ENCODE measurements around the gene ERC2.

The ERC2 gene

DNA sequence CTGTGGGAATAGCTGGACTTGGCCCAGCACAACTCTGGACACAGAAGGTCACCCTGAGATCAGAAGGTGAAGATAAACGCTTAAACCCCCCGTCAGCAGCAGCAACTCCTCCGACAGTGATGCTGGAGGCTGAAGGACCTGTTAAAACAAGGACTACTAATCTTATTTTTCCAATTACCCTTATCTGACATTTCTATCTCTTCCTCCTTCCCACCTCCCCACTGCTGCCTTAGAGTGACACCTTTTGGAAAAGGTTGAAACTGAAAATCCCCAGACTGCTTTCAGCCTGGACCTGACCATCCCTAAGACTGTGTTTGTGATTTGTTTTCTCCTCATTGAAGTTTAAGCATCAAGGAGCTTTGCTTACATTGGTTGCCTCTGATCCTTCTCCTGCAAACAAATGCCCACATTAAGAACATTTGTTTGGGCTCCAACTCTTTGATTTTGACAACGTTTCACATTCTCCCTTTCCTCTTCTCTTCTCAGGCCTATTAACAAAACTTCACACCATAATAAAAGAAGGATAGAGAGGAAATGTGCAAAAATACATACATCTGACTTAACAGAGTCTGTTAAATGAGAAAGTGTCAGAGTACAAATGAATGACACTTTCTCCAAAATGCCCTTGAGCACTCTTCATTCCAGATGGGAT lies 570.6 kb downstream of the ERC2 start:
- Histone ChIP-seq H3K27ac (ENCODE audit: low read depth in 2 of 2, low read length in 2 of 2) (no peak overlapping the region), H3K4me3 (ENCODE audit: low read length in 2 of 2) (no peak overlapping the region), H3K36me3 (ENCODE audit: control insufficient read depth in 2 of 2, insufficient read depth in 2 of 2, low read length in 2 of 2) (no peaks in the 10 kb centered on the region), H3K9me3 (ENCODE audit: control insufficient read depth in 2 of 2, low read length in 2 of 2) (no peaks in the 10 kb centered on the region), H3K9ac (ENCODE audit: low read depth in 1 of 2, low read length in 2 of 2) (no peak overlapping the region), H3K27me3 (ENCODE audit: control insufficient read depth in 2 of 2, insufficient read depth in 2 of 2, low read length in 2 of 2) (no peaks in the 10 kb centered on the region), H3K4me1 (ENCODE audit: control insufficient read depth in 2 of 2, insufficient read depth in 2 of 2, low read length in 2 of 2) (no peaks in the 10 kb centered on the region)

DNA sequence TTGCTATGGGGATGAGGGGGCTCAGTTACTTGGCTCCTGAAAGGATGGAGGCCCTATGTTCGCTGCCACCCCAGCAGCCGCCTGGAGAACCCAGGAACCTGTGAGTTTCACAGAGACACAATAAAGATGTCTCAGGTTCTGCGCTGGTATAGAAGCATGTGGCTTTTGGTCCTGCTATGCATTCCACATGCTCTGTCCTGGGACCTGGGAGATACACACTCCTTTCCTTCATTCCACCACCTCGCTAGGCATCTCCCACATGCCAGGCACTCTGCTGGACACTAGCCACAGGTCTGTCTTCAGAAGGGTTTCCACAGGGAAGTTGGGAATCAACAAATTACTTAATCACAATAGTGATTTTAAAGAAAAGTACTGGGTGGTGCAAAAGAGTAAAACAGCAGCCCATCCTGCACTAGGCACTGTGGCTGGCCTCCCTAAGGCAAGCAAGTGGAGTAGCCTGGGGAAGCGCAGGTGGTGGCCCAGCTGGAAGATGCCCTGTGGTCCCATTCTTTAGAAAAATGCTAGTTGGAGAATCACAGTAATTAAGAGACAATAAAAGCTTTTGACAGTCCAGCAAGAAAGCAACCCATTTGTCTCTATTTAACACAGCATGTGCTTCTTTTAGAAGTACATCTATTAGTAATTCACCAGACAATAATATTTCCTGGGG lies 572.2 kb downstream of the ERC2 start:
- Histone ChIP-seq H3K4me3 (ENCODE audit: low read length in 2 of 2) (no peak overlapping the region), H3K36me3 (ENCODE audit: control insufficient read depth in 2 of 2, insufficient read depth in 2 of 2, low read length in 2 of 2) (no peaks in the 10 kb centered on the region), H3K9ac (ENCODE audit: low read depth in 1 of 2, low read length in 2 of 2) (no peak overlapping the region), H3K27ac (ENCODE audit: low read depth in 2 of 2, low read length in 2 of 2) (no peak overlapping the region), H3K27me3 (ENCODE audit: control insufficient read depth in 2 of 2, insufficient read depth in 2 of 2, low read length in 2 of 2) (no peaks in the 10 kb centered on the region), H3K9me3 (ENCODE audit: control insufficient read depth in 2 of 2, low read length in 2 of 2) (no peaks in the 10 kb centered on the region), H3K4me1 (ENCODE audit: control insufficient read depth in 2 of 2, insufficient read depth in 2 of 2, low read length in 2 of 2) (no peaks in the 10 kb centered on the region)

DNA sequence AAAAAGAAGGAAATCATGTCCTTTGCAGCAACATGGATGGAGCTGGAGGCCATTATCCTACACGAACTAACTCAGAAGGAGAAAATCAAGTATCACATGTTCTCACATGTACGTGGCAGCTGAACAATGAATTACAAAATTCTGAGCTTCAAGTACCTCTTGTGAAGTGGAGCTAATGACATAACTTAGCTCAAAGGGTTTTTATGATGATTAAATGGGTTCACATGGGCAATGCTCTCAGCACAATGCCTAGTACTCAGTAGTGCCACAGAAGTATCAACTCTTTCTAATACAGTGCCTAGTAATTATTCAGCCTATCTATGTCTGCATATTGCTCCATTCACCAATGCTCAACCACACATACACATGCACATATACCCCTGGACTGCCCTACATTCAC lies 573.7 kb downstream of the ERC2 start:
- Histone ChIP-seq H3K27me3 (ENCODE audit: control insufficient read depth in 2 of 2, insufficient read depth in 2 of 2, low read length in 2 of 2) (no peaks in the 10 kb centered on the region), H3K4me3 (ENCODE audit: low read length in 2 of 2) (no peak overlapping the region), H3K4me1 (ENCODE audit: control insufficient read depth in 2 of 2, insufficient read depth in 2 of 2, low read length in 2 of 2) (no peaks in the 10 kb centered on the region), H3K27ac (ENCODE audit: low read depth in 2 of 2, low read length in 2 of 2) (no peak overlapping the region), H3K36me3 (ENCODE audit: control insufficient read depth in 2 of 2, insufficient read depth in 2 of 2, low read length in 2 of 2) (no peaks in the 10 kb centered on the region), H3K9ac (ENCODE audit: low read depth in 1 of 2, low read length in 2 of 2) (no peak overlapping the region), H3K9me3 (ENCODE audit: control insufficient read depth in 2 of 2, low read length in 2 of 2) (no peaks in the 10 kb centered on the region)

DNA sequence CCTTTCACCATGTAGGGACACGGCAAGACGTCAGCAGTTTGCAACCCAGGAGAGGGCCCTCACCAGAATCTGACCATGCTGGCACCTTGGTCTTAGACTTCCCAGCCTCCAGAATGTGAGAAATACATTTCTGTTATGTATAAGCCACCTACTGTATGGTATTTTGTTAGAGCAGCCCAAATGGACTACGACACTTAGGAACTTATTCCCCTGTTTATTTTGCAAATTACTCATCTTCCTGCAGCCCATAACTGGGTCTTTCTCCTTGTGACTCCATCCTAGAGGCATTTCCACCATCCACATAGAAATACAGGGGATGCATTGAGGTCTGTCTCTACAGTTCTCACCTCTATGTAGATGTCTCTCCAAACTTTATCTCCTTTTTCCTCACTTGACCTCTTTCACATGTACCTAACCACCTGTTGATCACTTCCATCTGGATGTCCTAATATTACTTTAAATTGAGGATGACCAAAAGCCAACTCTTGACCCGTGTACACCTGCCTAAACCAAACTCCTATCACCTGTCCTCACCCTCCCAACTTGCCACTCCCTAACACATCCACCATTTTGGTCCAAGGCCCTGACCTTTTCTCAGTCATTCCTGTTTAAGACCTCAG lies 575.1 kb downstream of the ERC2 start:
- Histone ChIP-seq H3K27ac (ENCODE audit: low read depth in 2 of 2, low read length in 2 of 2) (no peak overlapping the region), H3K4me3 (ENCODE audit: low read length in 2 of 2) (no peak overlapping the region), H3K9ac (ENCODE audit: low read depth in 1 of 2, low read length in 2 of 2) (no peak overlapping the region), H3K36me3 (ENCODE audit: control insufficient read depth in 2 of 2, insufficient read depth in 2 of 2, low read length in 2 of 2) (no peaks in the 10 kb centered on the region), H3K27me3 (ENCODE audit: control insufficient read depth in 2 of 2, insufficient read depth in 2 of 2, low read length in 2 of 2) (no peaks in the 10 kb centered on the region), H3K4me1 (ENCODE audit: control insufficient read depth in 2 of 2, insufficient read depth in 2 of 2, low read length in 2 of 2) (no peaks in the 10 kb centered on the region), H3K9me3 (ENCODE audit: control insufficient read depth in 2 of 2, low read length in 2 of 2) (no peaks in the 10 kb centered on the region)

DNA sequence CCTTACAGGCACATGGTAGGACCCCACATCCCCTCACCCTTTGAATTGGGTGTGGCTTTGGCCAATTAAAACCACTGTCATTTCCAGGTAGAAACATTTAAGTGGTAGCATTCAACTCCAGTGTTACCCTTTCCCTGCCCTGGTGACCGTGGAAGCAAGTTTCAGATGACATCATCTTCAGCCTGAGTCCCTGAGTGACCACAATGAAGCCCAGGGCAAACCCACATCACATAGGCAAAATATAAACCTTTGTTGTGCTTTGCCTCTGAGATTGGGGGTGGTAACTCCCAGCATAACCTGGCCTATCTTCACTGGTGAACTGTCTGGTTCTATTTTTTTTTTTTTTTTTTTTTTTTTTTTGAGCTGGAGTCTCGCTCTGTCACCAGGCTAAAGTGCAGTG lies 577.2 kb downstream of the ERC2 start:
- Histone ChIP-seq H3K27ac (ENCODE audit: low read depth in 2 of 2, low read length in 2 of 2) (no peak overlapping the region), H3K4me3 (ENCODE audit: low read length in 2 of 2) (no peak overlapping the region), H3K9ac (ENCODE audit: low read depth in 1 of 2, low read length in 2 of 2) (no peak overlapping the region), H3K4me1 (ENCODE audit: control insufficient read depth in 2 of 2, insufficient read depth in 2 of 2, low read length in 2 of 2) (no peaks in the 10 kb centered on the region), H3K27me3 (ENCODE audit: control insufficient read depth in 2 of 2, insufficient read depth in 2 of 2, low read length in 2 of 2) (no peaks in the 10 kb centered on the region), H3K36me3 (ENCODE audit: control insufficient read depth in 2 of 2, insufficient read depth in 2 of 2, low read length in 2 of 2) (no peaks in the 10 kb centered on the region), H3K9me3 (ENCODE audit: control insufficient read depth in 2 of 2, low read length in 2 of 2) (no peaks in the 10 kb centered on the region)

DNA sequence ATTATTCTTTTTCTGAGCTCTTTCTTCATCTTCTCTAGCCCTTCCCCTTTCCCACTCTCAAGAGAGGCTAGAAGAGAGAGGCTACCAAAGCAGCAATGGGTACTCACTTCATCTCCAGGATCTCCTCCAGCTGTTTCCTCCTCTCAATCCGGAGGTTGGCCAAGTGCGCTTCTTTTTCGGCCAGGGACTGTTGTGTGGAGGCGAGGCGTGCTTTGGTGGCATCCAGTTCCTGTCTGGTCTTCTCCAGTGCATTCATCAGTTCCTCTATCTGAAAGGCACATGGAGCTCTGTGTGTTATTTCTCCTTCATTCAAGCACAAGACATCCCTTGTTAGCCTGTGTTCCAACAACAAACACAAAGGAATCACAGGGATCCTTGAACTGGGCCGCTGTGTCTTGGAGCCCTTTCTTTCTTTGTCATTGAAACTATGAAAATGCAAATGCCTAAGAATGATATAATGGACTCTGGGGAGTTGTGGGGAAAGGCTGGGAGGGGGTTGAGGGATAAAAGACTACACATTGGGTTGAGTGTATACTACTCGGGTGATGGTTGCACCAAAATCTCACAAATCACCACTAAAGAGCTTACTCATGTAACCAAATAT lies 579.9 kb downstream of the ERC2 start:
- Histone ChIP-seq H3K27ac (ENCODE audit: low read depth in 2 of 2, low read length in 2 of 2) (no peak overlapping the region), H3K27me3 (ENCODE audit: control insufficient read depth in 2 of 2, insufficient read depth in 2 of 2, low read length in 2 of 2) (no peaks in the 10 kb centered on the region), H3K4me3 (ENCODE audit: low read length in 2 of 2) (no peak overlapping the region)

DNA sequence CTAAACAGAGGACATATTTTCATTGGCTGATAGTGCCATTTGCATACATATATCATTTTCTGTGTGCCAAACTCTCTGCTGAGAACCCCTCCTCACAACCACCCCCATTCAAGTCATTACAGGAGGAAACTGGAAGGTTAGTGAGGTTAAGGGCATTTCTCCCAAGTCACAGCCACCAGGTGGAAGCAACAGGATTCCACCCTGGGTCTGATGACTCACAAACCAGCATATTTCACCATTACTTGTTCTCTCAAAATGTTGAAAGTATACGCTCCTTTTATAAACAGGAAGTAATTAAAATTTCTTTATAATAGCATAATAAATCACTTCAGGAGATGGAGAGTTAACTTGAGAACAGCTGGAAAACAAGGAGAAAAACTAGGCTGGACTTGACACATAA lies 582.5 kb downstream of the ERC2 start:
- Histone ChIP-seq H3K36me3 (ENCODE audit: control insufficient read depth in 2 of 2, insufficient read depth in 2 of 2, low read length in 2 of 2) (no peaks in the 10 kb centered on the region), H3K27me3 (ENCODE audit: control insufficient read depth in 2 of 2, insufficient read depth in 2 of 2, low read length in 2 of 2) (no peaks in the 10 kb centered on the region), H3K4me3 (ENCODE audit: low read length in 2 of 2) (no peak overlapping the region), H3K27ac (ENCODE audit: low read depth in 2 of 2, low read length in 2 of 2) (no peak overlapping the region), H3K9ac (ENCODE audit: low read depth in 1 of 2, low read length in 2 of 2) (no peak overlapping the region), H3K4me1 (ENCODE audit: control insufficient read depth in 2 of 2, insufficient read depth in 2 of 2, low read length in 2 of 2) (no peaks in the 10 kb centered on the region), H3K9me3 (ENCODE audit: control insufficient read depth in 2 of 2, low read length in 2 of 2) (no peaks in the 10 kb centered on the region)

More for the DNA sequence above, 579.9 kb downstream of the ERC2 start:
- Histone ChIP-seq H3K4me1 (ENCODE audit: control insufficient read depth in 2 of 2, insufficient read depth in 2 of 2, low read length in 2 of 2) (no peaks in the 10 kb centered on the region), H3K9ac (ENCODE audit: low read depth in 1 of 2, low read length in 2 of 2) (no peak overlapping the region), H3K9me3 (ENCODE audit: control insufficient read depth in 2 of 2, low read length in 2 of 2) (no peaks in the 10 kb centered on the region), H3K36me3 (ENCODE audit: control insufficient read depth in 2 of 2, insufficient read depth in 2 of 2, low read length in 2 of 2) (no peaks in the 10 kb centered on the region)

DNA sequence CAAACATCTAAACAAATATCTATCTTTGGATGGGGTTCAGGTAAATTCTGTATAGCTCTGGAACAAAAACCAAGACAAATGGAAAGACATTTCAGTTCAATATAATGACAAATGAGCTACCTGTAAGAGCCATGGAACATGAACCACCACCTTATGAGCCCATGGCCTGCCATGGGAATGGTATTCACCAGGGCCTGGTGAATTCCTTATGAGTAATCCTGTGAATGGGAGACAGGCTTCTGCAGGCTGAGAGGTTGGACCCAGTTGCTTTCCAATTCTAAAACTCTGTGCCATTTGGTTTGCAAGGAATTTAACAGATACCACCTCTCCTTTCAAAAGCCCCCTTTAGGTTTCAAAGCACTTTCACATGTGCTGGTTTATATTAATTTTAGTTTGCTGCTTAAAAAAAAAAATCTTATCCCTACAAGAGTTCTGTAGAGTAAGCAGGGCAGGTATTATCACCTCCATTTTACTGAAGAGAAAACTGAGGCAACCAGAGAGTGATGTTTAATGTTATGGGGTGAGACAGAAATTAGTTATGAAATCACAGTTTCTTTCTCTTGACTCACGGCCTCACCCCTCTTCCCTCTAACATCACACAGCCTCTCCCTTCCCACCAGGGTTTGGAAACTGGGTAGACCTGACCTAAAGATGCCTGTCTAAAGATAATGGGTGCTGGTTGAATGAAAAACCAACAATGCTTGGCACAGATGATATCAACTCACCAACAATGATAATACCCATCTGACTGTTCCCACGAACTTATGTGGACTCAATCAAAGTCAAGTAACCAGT lies 583.6 kb downstream of the ERC2 start:
- Histone ChIP-seq H3K27me3 (ENCODE audit: control insufficient read depth in 2 of 2, insufficient read depth in 2 of 2, low read length in 2 of 2) (no peaks in the 10 kb centered on the region), H3K36me3 (ENCODE audit: control insufficient read depth in 2 of 2, insufficient read depth in 2 of 2, low read length in 2 of 2) (no peaks in the 10 kb centered on the region), H3K9ac (ENCODE audit: low read depth in 1 of 2, low read length in 2 of 2) (no peak overlapping the region), H3K9me3 (ENCODE audit: control insufficient read depth in 2 of 2, low read length in 2 of 2) (no peaks in the 10 kb centered on the region), H3K4me1 (ENCODE audit: control insufficient read depth in 2 of 2, insufficient read depth in 2 of 2, low read length in 2 of 2) (no peaks in the 10 kb centered on the region), H3K27ac (ENCODE audit: low read depth in 2 of 2, low read length in 2 of 2) (no peak overlapping the region), H3K4me3 (ENCODE audit: low read length in 2 of 2) (no peak overlapping the region)

DNA sequence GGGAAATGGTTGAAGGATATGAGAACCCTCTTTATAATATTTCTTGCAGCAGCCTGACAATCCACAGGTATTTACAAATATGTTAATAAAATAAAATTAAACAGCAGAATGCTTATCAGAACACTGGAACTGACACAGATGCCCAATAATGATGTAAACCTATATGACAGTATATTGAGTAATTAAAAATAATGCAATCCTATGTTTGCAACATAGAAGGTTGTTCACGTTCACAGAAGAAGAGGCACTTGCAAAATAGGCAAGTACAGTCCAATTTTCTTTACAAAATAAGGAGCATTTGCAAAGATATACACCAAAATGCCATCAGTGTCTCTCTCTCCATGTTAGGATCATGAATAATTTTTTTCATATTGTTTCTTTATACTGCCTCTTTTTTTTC lies 584.2 kb downstream of the ERC2 start:
- Histone ChIP-seq H3K27ac (ENCODE audit: low read depth in 2 of 2, low read length in 2 of 2) (no peak overlapping the region), H3K4me1 (ENCODE audit: control insufficient read depth in 2 of 2, insufficient read depth in 2 of 2, low read length in 2 of 2) (no peaks in the 10 kb centered on the region), H3K9ac (ENCODE audit: low read depth in 1 of 2, low read length in 2 of 2) (no peak overlapping the region), H3K36me3 (ENCODE audit: control insufficient read depth in 2 of 2, insufficient read depth in 2 of 2, low read length in 2 of 2) (no peaks in the 10 kb centered on the region), H3K4me3 (ENCODE audit: low read length in 2 of 2) (no peak overlapping the region), H3K9me3 (ENCODE audit: control insufficient read depth in 2 of 2, low read length in 2 of 2) (no peaks in the 10 kb centered on the region), H3K27me3 (ENCODE audit: control insufficient read depth in 2 of 2, insufficient read depth in 2 of 2, low read length in 2 of 2) (no peaks in the 10 kb centered on the region)

DNA sequence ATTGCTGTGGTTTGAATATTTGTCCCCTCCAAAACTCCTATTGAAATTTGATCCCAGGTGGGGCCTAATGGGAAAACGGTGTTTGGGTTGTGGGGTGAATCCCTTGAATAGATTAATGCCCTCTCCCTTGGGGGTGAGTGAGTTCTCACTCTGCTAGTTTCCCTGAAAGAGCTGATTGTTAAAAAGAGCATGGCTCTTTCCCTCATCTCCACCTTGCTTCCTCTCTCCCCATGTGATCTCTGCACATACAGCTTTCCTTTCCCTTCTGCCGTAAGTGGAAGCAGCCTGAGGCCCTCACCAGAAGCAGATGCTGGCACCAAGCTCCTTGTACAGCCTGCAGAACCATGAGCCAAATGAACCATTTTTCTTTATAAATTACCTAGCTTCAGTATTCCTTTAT lies 586.3 kb downstream of the ERC2 start:
- Histone ChIP-seq H3K36me3 (ENCODE audit: control insufficient read depth in 2 of 2, insufficient read depth in 2 of 2, low read length in 2 of 2) (no peaks in the 10 kb centered on the region), H3K9me3 (ENCODE audit: control insufficient read depth in 2 of 2, low read length in 2 of 2) (no peaks in the 10 kb centered on the region), H3K27ac (ENCODE audit: low read depth in 2 of 2, low read length in 2 of 2) (no peak overlapping the region), H3K27me3 (ENCODE audit: control insufficient read depth in 2 of 2, insufficient read depth in 2 of 2, low read length in 2 of 2) (no peaks in the 10 kb centered on the region), H3K9ac (ENCODE audit: low read depth in 1 of 2, low read length in 2 of 2) (no peak overlapping the region), H3K4me3 (ENCODE audit: low read length in 2 of 2) (no peak overlapping the region), H3K4me1 (ENCODE audit: control insufficient read depth in 2 of 2, insufficient read depth in 2 of 2, low read length in 2 of 2) (no peaks in the 10 kb centered on the region)
